Liver (tissue), 5 donors: ENCODE data around the gene ERBB4. TPM values are rescaled to one million over a fixed set of nuclear protein-coding genes. Genes with fewer than 3 reads are reported as not detected.

Source experiments
- polyA plus RNA-seq, 2 donors: library from polyadenylated mRNA; stranded (reverse) in 1 of 2; unstranded in 1 of 2; fragments of 200-250 nt in 1 of 2; fragments of >200 nt in 1 of 2; fragmentation: Nextera tagmentation in 1 of 2; extraction: Ambion mirVana in 1 of 2; gene quantifications; one replicate each; pipeline versions ENCODE4 v1.2.1 to v1.2.3, GENCODE V29; 2013 to 2015
- small RNA-seq: library from RNA; depleted of rRNA; stranded (forward); fragments of <200 nt; gene quantifications from one replicate; pipeline ENCODE3, GENCODE V24; 2014
- total RNA-seq, 2 donors: library from RNA; depleted of rRNA; stranded (reverse); fragments of >200 nt; gene quantifications; one replicate each; pipeline ENCODE4 v1.2.3, GENCODE V29; 2014
- donor health status: healthy.
- donor health status: healthy.
- donor health status: healthy.

ERBB4 gene
- total and polyA plus RNA-seq, 4 donors = 0.03 to 0.42 TPM; not detected in 2

Small RNA genes within 50 kb of the gene (small RNA-seq; reads per million reads assigned to genes)
- gene MIR548F2 (not detected), gene RNA5SP119 (not detected)
